ENCODE data around the gene PSMC4.
"Not testable (repeated sequence)": the region's sequence is repeated elsewhere in the genome, so short reads cannot be mapped to it uniquely, and the experiment has no call there.

The PSMC4 gene

GRCh38 chr19:39949026-39949747 lies 21.8 kb upstream of the PSMC4 start:
- no peaks in the 10 kb centered on the region for H3K27me3 ChIP-seq (ENCODE audit: control insufficient read depth, insufficient read depth, low read length)
- no peak overlapping the region for H3K27ac ChIP-seq (ENCODE audit: low read length)
- no peak overlapping the region for H3K4me3 ChIP-seq (ENCODE audit: low read length)
- no peaks in the 10 kb centered on the region for H3K9me3 ChIP-seq (ENCODE audit: control insufficient read depth, low read depth, low read length)
- H3K9ac ChIP-seq (ENCODE audit: low read length): no peak overlapping the region
- H3K4me1 ChIP-seq (ENCODE audit: control insufficient read depth, low read depth, low read length): no peaks in the 10 kb centered on the region
- no peaks in the 10 kb centered on the region for H3K36me3 ChIP-seq (ENCODE audit: control insufficient read depth, low read depth, low read length)

GRCh38 chr19:39951065-39951650 lies 19.8 kb upstream of the PSMC4 start:
- no peaks in the 10 kb centered on the region for H3K4me1 ChIP-seq (ENCODE audit: control insufficient read depth, low read depth, low read length)
- H3K27me3 ChIP-seq (ENCODE audit: control insufficient read depth, insufficient read depth, low read length): no peaks in the 10 kb centered on the region
- H3K9me3 ChIP-seq (ENCODE audit: control insufficient read depth, low read depth, low read length): no peaks in the 10 kb centered on the region
- no peak overlapping the region for H3K9ac ChIP-seq (ENCODE audit: low read length)
- H3K4me3 ChIP-seq (ENCODE audit: low read length): no peak overlapping the region
- H3K27ac ChIP-seq (ENCODE audit: low read length): no peak overlapping the region
- no peaks in the 10 kb centered on the region for H3K36me3 ChIP-seq (ENCODE audit: control insufficient read depth, low read depth, low read length)

- Histone ChIP-seq H3K36me3 (ENCODE audit: control insufficient read depth, low read depth, low read length) (no peaks in the 10 kb centered on the region), H3K9ac (ENCODE audit: low read length) (no peak overlapping the region), H3K27ac (ENCODE audit: low read length) (no peak overlapping the region), H3K4me1 (ENCODE audit: control insufficient read depth, low read depth, low read length) (no peaks in the 10 kb centered on the region), H3K27me3 (ENCODE audit: control insufficient read depth, insufficient read depth, low read length) (no peaks in the 10 kb centered on the region), H3K4me3 (ENCODE audit: low read length) (no peak overlapping the region), H3K9me3 (ENCODE audit: control insufficient read depth, low read depth, low read length) (no peaks in the 10 kb centered on the region)
Observed at GRCh38 chr19:39951686-39952085, 19.3 kb upstream of the PSMC4 start.

GRCh38 chr19:39953915-39954314 lies 17.1 kb upstream of the PSMC4 start:
- H3K4me3 ChIP-seq (ENCODE audit: low read length): no peak overlapping the region
- H3K27me3 ChIP-seq (ENCODE audit: control insufficient read depth, insufficient read depth, low read length): no peaks in the 10 kb centered on the region
- H3K9ac ChIP-seq (ENCODE audit: low read length): no peak overlapping the region
- H3K27ac ChIP-seq (ENCODE audit: low read length): no peak overlapping the region
- H3K36me3 ChIP-seq (ENCODE audit: control insufficient read depth, low read depth, low read length): no peaks in the 10 kb centered on the region
- peaks cover under 1% of the 10 kb centered on the region for H3K4me1 ChIP-seq (ENCODE audit: control insufficient read depth, low read depth, low read length)
- H3K9me3 ChIP-seq (ENCODE audit: control insufficient read depth, low read depth, low read length): no peaks in the 10 kb centered on the region

GRCh38 chr19:39957886-39958285 lies 13.1 kb upstream of the PSMC4 start:
- not testable (repeated sequence) for H3K27ac ChIP-seq (ENCODE audit: low read length); H3K4me3 ChIP-seq (ENCODE audit: low read length); H3K36me3 ChIP-seq (ENCODE audit: control insufficient read depth, low read depth, low read length); H3K4me1 ChIP-seq (ENCODE audit: control insufficient read depth, low read depth, low read length); H3K9me3 ChIP-seq (ENCODE audit: control insufficient read depth, low read depth, low read length); H3K9ac ChIP-seq (ENCODE audit: low read length); H3K27me3 ChIP-seq (ENCODE audit: control insufficient read depth, insufficient read depth, low read length)

- H3K27me3 ChIP-seq (ENCODE audit: control insufficient read depth, insufficient read depth, low read length); H3K9ac ChIP-seq (ENCODE audit: low read length); H3K4me3 ChIP-seq (ENCODE audit: low read length); H3K36me3 ChIP-seq (ENCODE audit: control insufficient read depth, low read depth, low read length); H3K4me1 ChIP-seq (ENCODE audit: control insufficient read depth, low read depth, low read length); H3K9me3 ChIP-seq (ENCODE audit: control insufficient read depth, low read depth, low read length); H3K27ac ChIP-seq (ENCODE audit: low read length): not testable (repeated sequence)
Observed at GRCh38 chr19:39958942-39959341, 12.0 kb upstream of the PSMC4 start.

- H3K27me3 ChIP-seq (ENCODE audit: control insufficient read depth, insufficient read depth, low read length); H3K9ac ChIP-seq (ENCODE audit: low read length); H3K9me3 ChIP-seq (ENCODE audit: control insufficient read depth, low read depth, low read length); H3K4me3 ChIP-seq (ENCODE audit: low read length); H3K27ac ChIP-seq (ENCODE audit: low read length); H3K36me3 ChIP-seq (ENCODE audit: control insufficient read depth, low read depth, low read length); H3K4me1 ChIP-seq (ENCODE audit: control insufficient read depth, low read depth, low read length): not testable (repeated sequence)
Observed at GRCh38 chr19:39959407-39959806, 11.6 kb upstream of the PSMC4 start.

GRCh38 chr19:39963898-39964297 lies 7.1 kb upstream of the PSMC4 start:
- Histone ChIP-seq H3K4me3 (ENCODE audit: low read length) (no peak overlapping the region), H3K27ac (ENCODE audit: low read length) (no peak overlapping the region), H3K36me3 (ENCODE audit: control insufficient read depth, low read depth, low read length) (no peaks in the 10 kb centered on the region)

GRCh38 chr19:39966617-39967016 lies 4.3 kb upstream of the PSMC4 start:
- H3K36me3 ChIP-seq (ENCODE audit: control insufficient read depth, low read depth, low read length): no peaks in the 10 kb centered on the region
- no peaks in the 10 kb centered on the region for H3K4me1 ChIP-seq (ENCODE audit: control insufficient read depth, low read depth, low read length)
- no peaks in the 10 kb centered on the region for H3K9me3 ChIP-seq (ENCODE audit: control insufficient read depth, low read depth, low read length)
- H3K4me3 ChIP-seq (ENCODE audit: low read length): no peak overlapping the region
- H3K27ac ChIP-seq (ENCODE audit: low read length): no peak overlapping the region
- H3K9ac ChIP-seq (ENCODE audit: low read length): no peak overlapping the region
- no peaks in the 10 kb centered on the region for H3K27me3 ChIP-seq (ENCODE audit: control insufficient read depth, insufficient read depth, low read length)

More at GRCh38 chr19:39963898-39964297, 7.1 kb upstream of the PSMC4 start:
- no peaks in the 10 kb centered on the region for H3K27me3 ChIP-seq (ENCODE audit: control insufficient read depth, insufficient read depth, low read length)
- H3K4me1 ChIP-seq (ENCODE audit: control insufficient read depth, low read depth, low read length): peaks cover 6% of the 10 kb centered on the region
- no peak overlapping the region for H3K9ac ChIP-seq (ENCODE audit: low read length)
- no peaks in the 10 kb centered on the region for H3K9me3 ChIP-seq (ENCODE audit: control insufficient read depth, low read depth, low read length)

- Histone ChIP-seq H3K4me3 (ENCODE audit: low read length) (no peak overlapping the region), H3K36me3 (ENCODE audit: control insufficient read depth, low read depth, low read length) (no peaks in the 10 kb centered on the region), H3K9me3 (ENCODE audit: control insufficient read depth, low read depth, low read length) (no peaks in the 10 kb centered on the region), H3K4me1 (ENCODE audit: control insufficient read depth, low read depth, low read length) (no peaks in the 10 kb centered on the region), H3K27me3 (ENCODE audit: control insufficient read depth, insufficient read depth, low read length) (no peaks in the 10 kb centered on the region), H3K9ac (ENCODE audit: low read length) (no peak overlapping the region), H3K27ac (ENCODE audit: low read length) (no peak overlapping the region)
Observed at GRCh38 chr19:39967561-39967960, 3.4 kb upstream of the PSMC4 start.

GRCh38 chr19:39968789-39969188 lies 2.2 kb upstream of the PSMC4 start:
- Histone ChIP-seq H3K4me1 (ENCODE audit: control insufficient read depth, low read depth, low read length) (no peaks in the 10 kb centered on the region), H3K9me3 (ENCODE audit: control insufficient read depth, low read depth, low read length) (no peaks in the 10 kb centered on the region), H3K9ac (ENCODE audit: low read length) (no peak overlapping the region), H3K27me3 (ENCODE audit: control insufficient read depth, insufficient read depth, low read length) (no peaks in the 10 kb centered on the region), H3K36me3 (ENCODE audit: control insufficient read depth, low read depth, low read length) (peaks cover 11% of the 10 kb centered on the region), H3K4me3 (ENCODE audit: low read length) (no peak overlapping the region), H3K27ac (ENCODE audit: low read length) (no peak overlapping the region)

GRCh38 chr19:39969266-39969665 lies 1.7 kb upstream of the PSMC4 start:
- Histone ChIP-seq H3K27me3 (ENCODE audit: control insufficient read depth, insufficient read depth, low read length) (no peaks in the 10 kb centered on the region), H3K27ac (ENCODE audit: low read length) (no peak overlapping the region), H3K9me3 (ENCODE audit: control insufficient read depth, low read depth, low read length) (no peaks in the 10 kb centered on the region), H3K4me1 (ENCODE audit: control insufficient read depth, low read depth, low read length) (no peaks in the 10 kb centered on the region), H3K9ac (ENCODE audit: low read length) (no peak overlapping the region), H3K4me3 (ENCODE audit: low read length) (no peak overlapping the region), H3K36me3 (ENCODE audit: control insufficient read depth, low read depth, low read length) (peaks cover 16% of the 10 kb centered on the region)
